Vagina (tissue), 2 donors: ENCODE results near the gene GMPPB.

Source experiments
- POLR2A ChIP-seq, 2 donors: fragments of 450-650 bp; IDR thresholded peaks; one replicate each; pipeline ENCODE4 v1.6.1; 2017; ENCODE audit warnings: antibody characterized with exemption in 2 of 2, mild to moderate bottlenecking in 2 of 2, moderate library complexity in 2 of 2
- TF ChIP-seq, protein P1 (sequence below), 3 experiments: fragments of 450-650 bp in 2 of 3; fragments of 200-600 bp in 1 of 3; sonication (generic) in 1 of 3; IDR thresholded peaks; one replicate each; pipeline ENCODE4 v1.5.1; 2017 to 2019; ENCODE audit warnings: antibody characterized with exemption in 3 of 3, mild to moderate bottlenecking in 2 of 3, moderate library complexity in 2 of 3

- TF ChIP-seq POLR2A (IDR thresholded peaks at IDR 0.05), result no peak
- TF ChIP-seq, protein P1, sequence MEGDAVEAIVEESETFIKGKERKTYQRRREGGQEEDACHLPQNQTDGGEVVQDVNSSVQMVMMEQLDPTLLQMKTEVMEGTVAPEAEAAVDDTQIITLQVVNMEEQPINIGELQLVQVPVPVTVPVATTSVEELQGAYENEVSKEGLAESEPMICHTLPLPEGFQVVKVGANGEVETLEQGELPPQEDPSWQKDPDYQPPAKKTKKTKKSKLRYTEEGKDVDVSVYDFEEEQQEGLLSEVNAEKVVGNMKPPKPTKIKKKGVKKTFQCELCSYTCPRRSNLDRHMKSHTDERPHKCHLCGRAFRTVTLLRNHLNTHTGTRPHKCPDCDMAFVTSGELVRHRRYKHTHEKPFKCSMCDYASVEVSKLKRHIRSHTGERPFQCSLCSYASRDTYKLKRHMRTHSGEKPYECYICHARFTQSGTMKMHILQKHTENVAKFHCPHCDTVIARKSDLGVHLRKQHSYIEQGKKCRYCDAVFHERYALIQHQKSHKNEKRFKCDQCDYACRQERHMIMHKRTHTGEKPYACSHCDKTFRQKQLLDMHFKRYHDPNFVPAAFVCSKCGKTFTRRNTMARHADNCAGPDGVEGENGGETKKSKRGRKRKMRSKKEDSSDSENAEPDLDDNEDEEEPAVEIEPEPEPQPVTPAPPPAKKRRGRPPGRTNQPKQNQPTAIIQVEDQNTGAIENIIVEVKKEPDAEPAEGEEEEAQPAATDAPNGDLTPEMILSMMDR (IDR thresholded peaks at IDR 0.05), result no peak
Measured at GRCh38 chr3:49771340-49771938, 47.7 kb upstream of the GMPPB start.
